HEK293T (cell line): ENCODE results near the gene CEP76.
"Not testable (repeated sequence)": the region's sequence is repeated elsewhere in the genome, so short reads cannot be mapped to it uniquely, and the experiment has no call there.

Experiments used
- CTCF ChIA-PET: fragments of 350-600 bp; formaldehyde crosslinking; extraction: SDS; loops from one replicate; lab custom pipeline; 2021; ENCODE audit warnings: antibody characterized with exemption, inconsistent platforms; lab: Yijun Ruan, JAX
- POLR2A ChIA-PET: fragments of 350-600 bp; formaldehyde crosslinking; extraction: SDS; loops from one replicate; lab custom pipeline; 2020; ENCODE audit warnings: antibody characterized with exemption, inconsistent platforms; lab: Yijun Ruan, JAX
- DNase-seq: peaks from one replicate; pipeline ENCODE4 v3.0.0; 2012; ENCODE audit warnings: mixed read lengths; ENCODE audit errors: extremely low spot score
- ARNT ChIP-seq: fragments of 450-650 bp; IDR thresholded peaks from 2 replicates; pipeline ENCODE4 v1.6.1; 2017; ENCODE audit warnings: mild to moderate bottlenecking
- BHLHE40 ChIP-seq: fragments of 450-650 bp; IDR thresholded peaks from 2 replicates; pipeline ENCODE4 v1.6.1; 2016; ENCODE audit warnings: mild to moderate bottlenecking, moderate library complexity, borderline replicate concordance
- CTBP1 ChIP-seq: fragments of 450-650 bp; IDR thresholded peaks from 2 replicates; pipeline ENCODE4 v1.6.1; 2016; ENCODE audit warnings: borderline replicate concordance
- ELF4 ChIP-seq: fragments of 450-650 bp; IDR thresholded peaks from 2 replicates; pipeline ENCODE4 v1.6.1; 2017; ENCODE audit warnings: antibody characterized with exemption
- FOXA1 ChIP-seq: fragments of 450-650 bp; IDR thresholded peaks from 2 replicates; pipeline ENCODE4 v1.6.1; 2016; ENCODE audit warnings: mild to moderate bottlenecking
- FOXK2 ChIP-seq: fragments of 450-650 bp; IDR thresholded peaks from 2 replicates; pipeline ENCODE4 v1.6.1; 2016; ENCODE audit warnings: mild to moderate bottlenecking
- FOXM1 ChIP-seq: fragments of 450-650 bp; IDR thresholded peaks from 2 replicates; pipeline ENCODE4 v1.6.1; 2017; ENCODE audit warnings: mild to moderate bottlenecking, borderline replicate concordance
- HDGF ChIP-seq: fragments of 450-650 bp; IDR thresholded peaks from 2 replicates; pipeline ENCODE4 v1.6.1; 2017; ENCODE audit warnings: antibody characterized with exemption, borderline replicate concordance
- L3MBTL2 ChIP-seq: fragments of 450-650 bp; conservative IDR thresholded peaks from 2 replicates; pipeline ENCODE4 v1.6.1; 2016; ENCODE audit warnings: mild to moderate bottlenecking
- LEF1 ChIP-seq: fragments of 450-650 bp; IDR thresholded peaks from 2 replicates; pipeline ENCODE4 v1.6.1; 2017; ENCODE audit warnings: mild to moderate bottlenecking, borderline replicate concordance
- NFRKB ChIP-seq: fragments of 450-650 bp; IDR thresholded peaks from 2 replicates; pipeline ENCODE4 v1.6.1; 2016; ENCODE audit warnings: mild to moderate bottlenecking, moderate library complexity
- SP1 ChIP-seq: fragments of 450-650 bp; IDR thresholded peaks from 2 replicates; pipeline ENCODE4 v1.6.1; 2017
- SUZ12 ChIP-seq: fragments of 450-650 bp; IDR thresholded peaks from 2 replicates; pipeline ENCODE4 v1.6.1; 2016; ENCODE audit warnings: mild to moderate bottlenecking
- TARDBP ChIP-seq: fragments of 450-650 bp; IDR thresholded peaks from 2 replicates; pipeline ENCODE4 v1.6.1; 2016
- ZNF384 ChIP-seq: fragments of 450-650 bp; IDR thresholded peaks from 2 replicates; pipeline ENCODE4 v1.6.1; 2016
- TF ChIP-seq, protein P1 (sequence below): fragments of 450-650 bp; IDR thresholded peaks from 2 replicates; pipeline ENCODE4 v1.6.1; 2016

The CEP76 gene

DNA sequence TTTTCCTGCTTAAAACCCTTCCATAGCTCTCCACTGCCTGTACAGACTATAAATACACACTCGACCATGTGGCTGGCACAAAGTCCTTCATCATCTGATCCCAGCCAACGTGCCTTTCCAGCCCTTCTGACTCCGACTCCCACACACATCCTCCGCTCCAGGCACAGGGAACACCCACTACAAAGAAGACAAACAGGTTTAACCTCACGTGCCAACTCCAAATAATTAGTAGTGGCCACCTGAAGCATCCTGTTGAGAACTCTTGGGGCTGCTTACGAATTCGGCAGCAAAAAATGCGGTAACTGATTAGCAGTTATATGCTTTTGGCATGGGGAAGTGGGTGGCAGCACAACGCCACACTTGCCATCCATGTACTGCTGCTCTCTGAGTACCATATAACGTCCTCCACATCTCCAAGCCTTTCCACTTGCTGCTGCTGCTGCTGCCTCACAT lies 56.7 kb downstream of the CEP76 start:
- CTCF ChIA-PET, result no interaction called here
- no peak for TF ChIP-seq ELF4
- DNase-seq, result no peak
- POLR2A ChIA-PET, result no interaction called here

DNA sequence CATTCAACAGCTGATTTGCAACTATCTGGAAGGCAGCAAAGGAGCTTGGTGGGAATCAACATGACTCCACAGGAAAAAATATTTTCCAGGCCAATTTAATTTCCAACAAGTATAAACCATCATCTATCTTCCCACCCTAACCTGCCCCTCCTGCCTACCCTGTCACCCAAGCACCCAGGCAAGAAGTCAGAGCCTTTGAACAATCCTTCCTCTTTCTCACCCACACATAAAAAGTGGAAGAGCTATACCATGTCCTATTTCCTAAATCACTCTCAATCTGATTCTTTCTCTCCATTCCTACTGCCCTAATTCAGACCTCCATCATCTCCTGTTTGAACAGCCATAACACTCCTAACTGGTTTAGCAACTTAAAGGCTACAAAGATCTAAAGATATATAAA lies 57.3 kb downstream of the CEP76 start:
- POLR2A ChIA-PET, result no interaction called here
- CTCF ChIA-PET, result no interaction called here

DNA sequence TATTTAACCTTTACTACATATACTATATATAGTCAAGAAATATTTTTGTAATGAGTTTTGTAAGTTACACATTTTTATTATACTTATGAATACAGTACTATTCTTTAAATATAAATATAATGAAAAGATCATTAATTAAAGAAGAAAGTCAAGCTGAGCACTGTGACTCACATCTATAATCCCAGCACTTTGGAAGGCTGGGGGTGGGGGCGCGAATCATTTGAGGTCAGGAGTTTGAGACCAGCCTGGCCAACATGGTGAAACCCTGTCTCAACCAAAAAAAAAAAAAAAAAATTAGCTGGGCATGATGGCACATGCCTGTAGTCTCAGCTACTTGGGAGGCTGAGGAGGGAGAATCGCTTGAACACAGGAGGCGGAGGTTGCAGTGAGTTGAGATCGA lies 58.8 kb downstream of the CEP76 start:
- CTCF ChIA-PET, DNase-seq, POLR2A ChIA-PET: not testable (repeated sequence)

More for the DNA sequence above, 57.3 kb downstream of the CEP76 start:
- TF ChIP-seq BHLHE40 (no peak), L3MBTL2 (no peak), LEF1 (no peak), HDGF (no peak), ELF4 (no peak), CTBP1 (no peak), FOXK2 (no peak), ARNT (no peak), FOXM1 (no peak), SUZ12 (no peak), NFRKB (no peak), SP1 (no peak), TARDBP (no peak), ZNF384 (no peak), FOXA1 (no peak)
- TF ChIP-seq, protein P1, sequence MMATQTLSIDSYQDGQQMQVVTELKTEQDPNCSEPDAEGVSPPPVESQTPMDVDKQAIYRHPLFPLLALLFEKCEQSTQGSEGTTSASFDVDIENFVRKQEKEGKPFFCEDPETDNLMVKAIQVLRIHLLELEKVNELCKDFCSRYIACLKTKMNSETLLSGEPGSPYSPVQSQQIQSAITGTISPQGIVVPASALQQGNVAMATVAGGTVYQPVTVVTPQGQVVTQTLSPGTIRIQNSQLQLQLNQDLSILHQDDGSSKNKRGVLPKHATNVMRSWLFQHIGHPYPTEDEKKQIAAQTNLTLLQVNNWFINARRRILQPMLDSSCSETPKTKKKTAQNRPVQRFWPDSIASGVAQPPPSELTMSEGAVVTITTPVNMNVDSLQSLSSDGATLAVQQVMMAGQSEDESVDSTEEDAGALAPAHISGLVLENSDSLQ, result no peak
- DNase-seq, result no peak

DNA sequence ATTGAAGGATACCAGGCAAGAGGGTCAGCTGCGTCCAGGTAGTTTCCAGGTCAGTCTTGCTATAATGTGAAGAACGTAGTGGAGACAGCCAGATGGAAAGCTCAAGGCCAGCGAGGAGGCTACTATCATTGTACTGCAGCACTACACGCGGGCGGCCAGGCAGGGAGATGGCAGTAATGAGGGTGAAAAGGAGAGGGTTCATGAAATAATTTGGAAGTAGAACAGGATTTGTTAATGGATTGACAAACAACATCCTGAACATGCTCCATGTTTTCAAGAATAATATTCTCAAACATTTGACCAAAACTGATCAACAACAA lies 61.7 kb downstream of the CEP76 start:
- DNase-seq, result no peak
- POLR2A ChIA-PET, result no interaction called here
- CTCF ChIA-PET, result interaction anchor here (0.6 to 1.4 kb wide), 2 partner anchors 12 to 420 kb away, joined by 4 to 5 read pairs; no protein-coding TSS in a partner anchor
- TF ChIP-seq CTBP1 (no peak), FOXM1 (no peak), LEF1 (no peak), SUZ12 (no peak), SP1 (no peak), L3MBTL2 (no peak), ARNT (no peak), TARDBP (no peak), FOXK2 (no peak), BHLHE40 (no peak), NFRKB (no peak), ELF4 (no peak), HDGF (no peak), ZNF384 (no peak), FOXA1 (no peak)
- TF ChIP-seq, protein P1, result no peak

DNA sequence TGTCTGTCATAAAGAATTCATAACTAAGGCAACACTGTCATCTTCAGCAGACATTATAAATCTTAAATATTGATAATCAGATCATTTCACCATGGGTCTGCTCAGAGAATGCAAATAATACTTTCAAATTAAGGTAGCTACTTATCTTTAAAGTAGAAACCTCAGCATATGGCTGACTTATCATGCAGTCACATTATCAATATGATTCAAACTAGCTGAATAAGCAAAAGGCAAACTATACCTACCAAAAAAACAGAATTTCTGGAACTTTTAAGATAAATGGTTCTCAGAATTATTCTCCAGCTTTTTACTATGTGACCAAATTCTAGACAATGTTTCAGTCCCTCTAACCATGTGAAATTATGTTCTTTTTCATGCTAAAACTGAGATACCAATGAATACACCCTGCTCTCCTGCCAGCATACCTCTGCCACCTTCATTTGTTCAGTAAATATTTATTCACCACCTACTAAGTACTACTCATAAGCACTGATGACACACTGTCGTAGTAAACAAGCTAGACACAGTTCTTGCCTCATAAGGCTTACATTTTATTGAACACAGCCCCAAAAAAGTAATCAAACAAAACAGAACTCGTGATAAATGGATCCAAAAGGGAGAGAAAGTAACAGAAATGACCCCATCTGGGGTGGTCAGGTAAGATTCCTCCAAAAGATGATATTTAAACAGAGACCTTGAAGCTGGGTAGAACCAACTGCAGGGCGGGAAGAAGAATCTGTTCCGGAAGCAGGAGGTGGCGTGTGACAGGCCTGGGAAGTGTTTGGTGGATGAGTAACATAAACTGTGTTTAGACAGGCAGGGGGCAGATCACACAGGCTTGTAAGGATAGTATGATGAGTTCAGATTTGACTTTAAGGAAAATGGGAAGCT lies 62.3 kb downstream of the CEP76 start:
- TF ChIP-seq NFRKB (no peak), ZNF384 (no peak), BHLHE40 (no peak), CTBP1 (no peak), SUZ12 (no peak), ELF4 (no peak), SP1 (no peak), L3MBTL2 (no peak), ARNT (no peak), FOXM1 (no peak)
- POLR2A ChIA-PET, result no interaction called here
- CTCF ChIA-PET, result interaction anchor here (0.6 to 1.4 kb wide), 2 partner anchors 13 to 421 kb away, joined by 4 to 5 read pairs; no protein-coding TSS in a partner anchor
- no peak for DNase-seq

DNA sequence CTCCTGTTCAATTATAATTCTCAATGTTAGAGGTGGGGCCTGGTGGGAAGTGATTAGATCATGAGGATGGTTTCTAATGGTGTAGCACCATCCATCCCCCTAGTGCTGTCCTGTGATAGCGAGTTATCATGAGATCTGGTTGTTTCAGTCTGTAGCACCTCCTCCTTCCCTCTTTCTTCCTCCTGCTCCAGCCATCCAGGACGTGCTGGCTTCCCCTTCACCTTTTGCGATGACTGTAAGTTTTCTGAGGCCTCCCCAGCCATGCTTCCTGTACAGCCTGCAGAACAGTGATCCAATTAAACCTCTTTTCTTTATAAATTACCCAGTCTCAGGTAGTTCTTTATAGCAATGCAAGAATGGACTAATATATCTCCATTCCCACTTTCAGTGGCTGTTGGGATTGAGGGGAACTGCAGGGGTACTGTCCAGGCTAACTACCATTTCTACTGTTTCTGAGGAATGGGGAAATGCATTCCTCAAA lies 63.8 kb downstream of the CEP76 start:
- POLR2A ChIA-PET, result no interaction called here
- TF ChIP-seq HDGF, result no peak
- TF ChIP-seq FOXA1, result no peak
- TF ChIP-seq ARNT, result no peak
- TF ChIP-seq LEF1, result no peak
- TF ChIP-seq SP1, result no peak
- no peak for TF ChIP-seq ELF4
- TF ChIP-seq FOXK2, result no peak
- TF ChIP-seq FOXM1, result no peak
- TF ChIP-seq ZNF384, result no peak
- TF ChIP-seq, protein P1, result no peak
- no peak for TF ChIP-seq TARDBP
- TF ChIP-seq SUZ12, result no peak
- TF ChIP-seq L3MBTL2, result no peak
- TF ChIP-seq BHLHE40, result no peak
- TF ChIP-seq NFRKB, result no peak
- no peak for TF ChIP-seq CTBP1
- DNase-seq, result no peak
- CTCF ChIA-PET, result no interaction called here
